IPS-18a (cell line): ENCODE results near the gene HHIP.
"Not testable (repeated sequence)": the region's sequence is repeated elsewhere in the genome, so short reads cannot be mapped to it uniquely, and the experiment has no call there.

ENCODE experiments used
- H3K27ac ChIP-seq: one replicate; pipeline ENCODE4 v1.5.1; 2013; ENCODE audit warnings: low read length
- H3K27me3 ChIP-seq: one replicate; pipeline ENCODE4 v1.6.1; 2013; ENCODE audit warnings: mild to moderate bottlenecking, low read length; ENCODE audit not compliant: control insufficient read depth, insufficient read depth
- H3K36me3 ChIP-seq: one replicate; pipeline ENCODE4 v1.6.1; 2013; ENCODE audit warnings: low read depth, low read length; ENCODE audit not compliant: control insufficient read depth
- H3K4me1 ChIP-seq: one replicate; pipeline ENCODE4 v1.6.1; 2013; ENCODE audit warnings: low read depth, low read length; ENCODE audit not compliant: control insufficient read depth
- H3K4me3 ChIP-seq: one replicate; pipeline ENCODE4 v1.5.1; 2013; ENCODE audit warnings: low read length
- H3K9ac ChIP-seq: one replicate; pipeline ENCODE4 v1.6.1; 2013; ENCODE audit warnings: mild to moderate bottlenecking, low read length, moderate library complexity
- H3K9me3 ChIP-seq: one replicate; pipeline ENCODE4 v1.6.1; 2013; ENCODE audit warnings: low read depth, low read length; ENCODE audit not compliant: control insufficient read depth

The HHIP gene

GRCh38 chr4:144782345-144782744 lies 136.4 kb downstream of the HHIP start:
- Histone ChIP-seq H3K9ac (no peak overlapping the region), H3K36me3 (no peaks in the 10 kb centered on the region), H3K4me3 (no peak overlapping the region), H3K9me3 (no peaks in the 10 kb centered on the region), H3K4me1 (no peaks in the 10 kb centered on the region), H3K27ac (no peak overlapping the region), H3K27me3 (no peaks in the 10 kb centered on the region)

DNA sequence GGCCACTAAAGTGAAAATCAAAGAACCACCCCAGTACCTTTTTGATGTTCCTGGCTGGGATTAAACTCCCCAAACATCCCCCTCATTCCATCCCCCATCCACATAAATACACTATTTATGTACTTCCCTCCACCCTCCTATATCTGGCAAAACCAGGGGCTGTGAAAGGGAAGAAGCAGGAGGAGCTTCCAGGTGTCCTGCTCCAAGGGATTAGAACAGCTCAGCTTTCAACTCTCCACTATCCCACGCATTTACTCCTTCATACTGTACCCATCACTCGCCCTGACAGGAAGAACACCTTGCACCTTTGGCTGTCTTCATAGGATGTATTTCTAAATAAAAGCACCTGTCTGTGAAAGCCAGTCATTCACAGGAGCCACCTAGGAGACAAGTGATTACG lies 140.0 kb downstream of the HHIP start:
- Histone ChIP-seq H3K27ac (no peak overlapping the region), H3K4me1 (no peaks in the 10 kb centered on the region), H3K36me3 (no peaks in the 10 kb centered on the region), H3K4me3 (no peak overlapping the region), H3K27me3 (no peaks in the 10 kb centered on the region), H3K9me3 (no peaks in the 10 kb centered on the region), H3K9ac (no peak overlapping the region)

DNA sequence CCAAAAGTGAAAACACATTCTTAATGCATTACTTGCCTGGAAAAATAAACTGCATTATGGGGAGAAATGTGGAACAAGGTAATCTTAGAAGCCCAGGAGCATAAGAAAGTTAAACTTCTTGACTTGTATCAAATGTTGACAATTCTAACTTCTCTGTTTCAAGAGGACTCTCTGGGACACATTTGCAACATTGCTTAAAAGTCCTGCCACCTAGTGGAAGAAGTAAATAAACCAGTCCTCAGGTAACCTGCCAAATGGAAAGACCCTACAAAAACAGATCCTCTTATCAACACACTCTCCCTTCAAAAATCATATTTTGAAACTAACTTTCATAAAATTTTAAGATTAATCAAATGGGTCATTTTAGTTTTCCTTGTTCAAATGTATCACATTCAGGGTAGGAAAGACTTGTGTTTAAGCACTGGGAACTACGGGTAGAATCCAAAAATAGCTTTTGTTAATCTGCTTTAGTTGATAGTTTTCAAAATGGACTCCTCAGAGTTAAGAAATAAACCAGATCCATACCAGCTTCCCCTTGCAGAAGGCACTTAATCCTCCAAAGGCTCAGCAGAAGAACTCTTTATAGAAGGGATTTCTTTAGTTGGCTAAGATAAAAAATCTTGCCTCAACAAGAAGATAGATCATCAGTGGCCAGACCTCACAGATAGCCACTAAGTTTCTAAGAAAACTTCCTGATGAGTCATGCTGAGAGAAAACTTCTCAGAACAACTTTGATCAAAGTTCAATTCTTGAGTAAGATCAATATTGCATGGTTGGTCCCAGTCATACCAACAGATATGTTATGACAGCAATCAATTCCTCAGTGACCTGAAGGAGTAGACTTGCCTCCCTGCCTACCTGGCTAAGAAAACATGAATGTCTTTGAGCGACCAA lies 141.7 kb downstream of the HHIP start:
- Histone ChIP-seq H3K27ac (no peak overlapping the region), H3K4me3 (no peak overlapping the region), H3K4me1 (no peaks in the 10 kb centered on the region), H3K36me3 (no peaks in the 10 kb centered on the region), H3K9me3 (no peaks in the 10 kb centered on the region), H3K9ac (no peak overlapping the region), H3K27me3 (no peaks in the 10 kb centered on the region)

GRCh38 chr4:144788469-144788868 lies 142.5 kb downstream of the HHIP start:
- no peak overlapping the region for H3K9ac ChIP-seq
- H3K4me3 ChIP-seq = no peak overlapping the region
- no peaks in the 10 kb centered on the region for H3K4me1 ChIP-seq
- no peak overlapping the region for H3K27ac ChIP-seq
- no peaks in the 10 kb centered on the region for H3K36me3 ChIP-seq
- no peaks in the 10 kb centered on the region for H3K27me3 ChIP-seq
- no peaks in the 10 kb centered on the region for H3K9me3 ChIP-seq

GRCh38 chr4:144791933-144792332 lies 146.0 kb downstream of the HHIP start:
- H3K4me3 ChIP-seq, H3K9ac ChIP-seq, H3K4me1 ChIP-seq, H3K9me3 ChIP-seq, H3K27me3 ChIP-seq, H3K27ac ChIP-seq, H3K36me3 ChIP-seq: not testable (repeated sequence)
